B cell (primary cell): ENCODE results near the gene C4orf46. TPM values are rescaled to one million over a fixed set of nuclear protein-coding genes. Genes with fewer than 3 reads are reported as not detected.

Source experiments
- ATAC-seq: fragments of 200-7000 bp; cut with Tn5 transposase; one replicate; pipeline ENCODE4 v1.10.0; 2021; ENCODE audit warnings: low read depth, mild to moderate bottlenecking, moderate number of reproducible peaks, moderate library complexity
- CTCF ChIA-PET: fragments of 350-600 bp; sonication (Branson Sonifier 250); formaldehyde crosslinking; loops from one replicate; lab custom pipeline; 2021; ENCODE audit warnings: antibody characterized with exemption, inconsistent platforms; lab: Charles Lee
- POLR2A ChIA-PET: fragments of 350-600 bp; sonication (Branson Sonifier 250); formaldehyde crosslinking; loops from one replicate; lab custom pipeline; 2021; ENCODE audit warnings: antibody characterized with exemption; lab: Charles Lee
- DNase-seq: peaks from one replicate; pipeline ENCODE4 v3.0.0; 2013
- H2AFZ ChIP-seq: 2 replicates; pipeline ENCODE4 v1.6.1; 2012; ENCODE audit warnings: mild to moderate bottlenecking, low read depth, low read length; ENCODE audit not compliant: insufficient read depth, poor library complexity, severe bottlenecking
- H3K27ac ChIP-seq, 2 donors: 1 replicate in 1 of 2; 2 replicates in 1 of 2; pipeline ENCODE4 v1.5.1; 2012 to 2013; ENCODE audit warnings: low read length in 2 of 2, mild to moderate bottlenecking in 2 of 2, moderate library complexity in 1 of 2
- H3K27me3 ChIP-seq, 4 experiments: fragments of 200-600 bp in 1 of 4; sonication (generic) in 1 of 4; replicated peaks in 1 of 4; 1 replicate in 2 of 4; 2 replicates in 2 of 4; pipeline versions ENCODE4 v1.6.1 to v1.7.0; 2013 to 2016; ENCODE audit warnings: low read length in 3 of 4, mild to moderate bottlenecking in 2 of 4, mixed read lengths in 1 of 4, moderate library complexity in 1 of 4; ENCODE audit not compliant: insufficient read depth in 4 of 4, control insufficient read depth in 3 of 4; ENCODE audit errors: control extremely low read depth in 1 of 4
- H3K36me3 ChIP-seq, 2 experiments: replicated peaks in 1 of 2; 1 replicate in 1 of 2; 2 replicates in 1 of 2; pipeline versions ENCODE4 v1.6.1 to v1.7.1; 2013; ENCODE audit warnings: low read length in 1 of 2; ENCODE audit not compliant: insufficient read depth in 2 of 2, control insufficient read depth in 1 of 2; ENCODE audit errors: control extremely low read depth in 1 of 2, extremely low read depth in 1 of 2
- H3K4me1 ChIP-seq, 2 donors: fragments of 200-600 bp in 1 of 2; sonication (generic) in 1 of 2; 1 replicate in 1 of 2; 2 replicates in 1 of 2; pipeline versions ENCODE4 v1.5.1 to v1.6.1; 2013 to 2017; ENCODE audit warnings: low read length in 2 of 2; ENCODE audit not compliant: control insufficient read depth in 2 of 2, insufficient read depth in 2 of 2
- H3K4me2 ChIP-seq: replicated peaks from 2 replicates; pipeline ENCODE3; 2012; ENCODE audit warnings: mild to moderate bottlenecking, low read depth, low read length; ENCODE audit not compliant: poor library complexity, severe bottlenecking
- H3K4me3 ChIP-seq, 5 experiments: fragments of 200-600 bp in 1 of 5; sonication (generic) in 1 of 5; 1 replicate in 3 of 5; 2 replicates in 2 of 5; pipeline versions ENCODE4 v1.5.1 to v1.7.0; 2011 to 2016; ENCODE audit warnings: low read length in 4 of 5, mild to moderate bottlenecking in 4 of 5, low read depth in 2 of 5, control low read depth in 1 of 5, moderate library complexity in 1 of 5; ENCODE audit not compliant: insufficient read depth in 1 of 5; ENCODE audit errors: control extremely low read depth in 1 of 5, extremely low read depth in 1 of 5
- H3K79me2 ChIP-seq: fragments of 200-600 bp; sonication (generic); one replicate; pipeline ENCODE4 v1.6.0; 2016; ENCODE audit warnings: low read length; ENCODE audit not compliant: control insufficient read depth, insufficient read depth
- H3K9ac ChIP-seq: fragments of 200-600 bp; sonication (generic); 2 replicates; pipeline ENCODE4 v1.6.1; 2017; ENCODE audit warnings: mild to moderate bottlenecking, low read length, moderate library complexity
- H3K9me3 ChIP-seq, 3 donors: one replicate each; pipeline versions ENCODE4 v1.6.1 to v1.7.1; 2013; ENCODE audit warnings: low read length in 2 of 3; ENCODE audit not compliant: control insufficient read depth in 2 of 3, insufficient read depth in 1 of 3; ENCODE audit errors: control extremely low read depth in 1 of 3
- H4K20me1 ChIP-seq: 2 replicates; pipeline ENCODE4 v1.6.0; 2012; ENCODE audit warnings: mild to moderate bottlenecking, low read length; ENCODE audit not compliant: insufficient read depth, control insufficient read depth, poor library complexity, severe bottlenecking
- H3K27ac Mint-ChIP-seq: one replicate; pipeline ENCODE4 v1.8.0; 2021; ENCODE audit warnings: mixed read lengths
- H3K27me3 Mint-ChIP-seq: one replicate; pipeline ENCODE4 v1.8.0; 2021; ENCODE audit warnings: mixed read lengths
- H3K4me1 Mint-ChIP-seq: one replicate; pipeline ENCODE4 v1.8.0; 2021; ENCODE audit warnings: mixed read lengths
- H3K4me3 Mint-ChIP-seq: one replicate; pipeline ENCODE4 v1.8.0; 2021; ENCODE audit warnings: mixed read lengths
- H3K9me3 Mint-ChIP-seq: one replicate; pipeline ENCODE4 v1.8.0; 2022; ENCODE audit warnings: mixed read lengths; ENCODE audit not compliant: insufficient read depth
- CTCF ChIP-seq: fragments of 200-600 bp; IDR thresholded peaks from one replicate; pipeline ENCODE4 v1.8.0; 2022; ENCODE audit warnings: antibody characterized with exemption, mild to moderate bottlenecking
- EZH2 ChIP-seq: IDR thresholded peaks from 2 replicates; pipeline ENCODE4 v1.6.1; 2012; ENCODE audit warnings: borderline replicate concordance, low read depth, mild to moderate bottlenecking, moderate library complexity, low read length; ENCODE audit not compliant: insufficient read depth, poor library complexity, severe bottlenecking
- intact Hi-C: fragments of 100-400 bp; cut with micrococcal nuclease; formaldehyde crosslinking; loops from one replicate; pipeline ENCODE4 v1.10.0; 2022
- polyA plus RNA-seq: library from polyadenylated mRNA; depleted of rRNA; stranded (reverse); fragments of >200 nt; gene quantifications from 2 replicates; pipeline ENCODE4 v1.2.3, GENCODE V29; 2012
- small RNA-seq: library from RNA; depleted of rRNA; stranded (forward); fragments of <200 nt; gene quantifications from one replicate; pipeline ENCODE3, GENCODE V24; 2012; ENCODE audit warnings: low replicate concordance, low read depth; ENCODE audit not compliant: insufficient read length
- total RNA-seq, 2 donors: library from RNA; stranded (reverse); fragments of 120-200 nt in 1 of 2; gene quantifications; 1 replicate in 1 of 2; 2 replicates in 1 of 2; pipeline versions ENCODE4 v1.2.3 to v1.2.4, GENCODE V29; 2013 to 2022

C4orf46 gene
- total and polyA plus RNA-seq, 2 donors (not counting 1 experiment from before 2014, with no cell fraction given) = 3.8 to 4.6 TPM

- Histone ChIP-seq H3K4me3 (no peak overlapping the region), H4K20me1 (no peaks in the 10 kb centered on the region), H3K9ac (no peak overlapping the region), H3K27me3 (peaks cover 0 to 7% (median 0%) of the 10 kb centered on the region in 4 experiments), H3K4me2 (no peak overlapping the region), H3K4me1 (no peaks in the 10 kb centered on the region), H3K27ac (no peak overlapping the region), H3K9me3 (no peaks in the 10 kb centered on the region), H3K79me2 (no peaks in the 10 kb centered on the region), H2AFZ (no peak overlapping the region), H3K36me3 (no peaks in the 10 kb centered on the region)
- H3K9me3 Mint-ChIP-seq = no peaks in the 10 kb centered on the region
- H3K27me3 Mint-ChIP-seq = peaks cover 20% of the 10 kb centered on the region
- ChIA-PET CTCF (no interaction called here), POLR2A (no interaction called here)
- no peaks in the 10 kb centered on the region for H3K4me1 Mint-ChIP-seq
- intact Hi-C loops = no loop called here
- DNase-seq = no peak
- no peak overlapping the region for H3K4me3 Mint-ChIP-seq
- no peak for ATAC-seq
- H3K27ac Mint-ChIP-seq = no peak overlapping the region
- TF ChIP-seq EZH2 = no peak
- TF ChIP-seq CTCF = no peak
These were observed 53.7 kb downstream of the C4orf46 start for GRCh38 chr4:158617956-158618355.

Small RNA genes within 50 kb of the gene (small RNA-seq; reads per million reads assigned to genes)
- gene RF00012 = not detected

Other genes starting within 250 kb of the C4orf46 start
- not detected in 2 replicates for gene RXFP1, start 150.0 kb downstream of the C4orf46 start, total RNA-seq
- not detected in 2 replicates for gene RXFP1, start 150.0 kb downstream of the C4orf46 start, polyA plus RNA-seq
- 8.8 and 10.8 TPM in 2 replicates for gene ETFDH, start 409 bp upstream of the C4orf46 start, total RNA-seq
- 7.6 and 7.8 TPM in 2 replicates for gene ETFDH, start 409 bp upstream of the C4orf46 start, polyA plus RNA-seq
- gene PPID, start 51.5 kb upstream of the C4orf46 start, total RNA-seq = 18.7 and 23.7 TPM in 2 replicates
- gene PPID, start 51.5 kb upstream of the C4orf46 start, polyA plus RNA-seq = 9.4 and 16.4 TPM in 2 replicates
- gene FNIP2, start 97.1 kb upstream of the C4orf46 start, total RNA-seq = 0.17 and 0.39 TPM in 2 replicates
- gene FNIP2, start 97.1 kb upstream of the C4orf46 start, polyA plus RNA-seq = 0.03 and 0.10 TPM in 2 replicates